Measurements from ENCODE around the gene CNTNAP1. TPM values are rescaled to one million over a fixed set of nuclear protein-coding genes. Genes with fewer than 3 reads are reported as not detected.
A peak's percentile ranks its signal among the peaks of the same experiment; 100 is the strongest.

Gene CNTNAP1
- total and polyA plus RNA-seq, 9 of the 15 experiments (the other 6 are each of a cell fraction or from before 2014, with no cell fraction given) = 0.10 to 1.8 (median 0.62) TPM

DNA sequence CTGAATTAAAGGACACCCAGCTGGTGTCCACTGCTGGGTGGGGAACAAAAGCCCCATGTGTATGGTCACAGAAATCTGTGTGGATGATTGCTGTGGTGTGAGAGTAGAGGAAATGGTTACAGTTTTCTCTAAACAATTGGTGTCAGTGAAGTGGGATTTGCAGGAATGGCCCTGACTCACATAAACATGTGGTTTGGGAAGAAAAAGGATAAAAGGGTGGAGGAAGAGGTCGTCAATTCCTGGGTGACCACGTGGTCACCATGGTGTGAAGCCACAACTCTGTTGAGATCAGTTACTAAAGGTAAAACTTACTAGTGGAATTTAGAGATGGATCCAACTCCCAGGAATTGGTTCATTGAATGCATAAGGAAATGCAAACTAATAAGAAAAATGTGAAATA lies 26.8 kb upstream of the CNTNAP1 start (continued):
- TF ChIP-seq, protein P1, sequence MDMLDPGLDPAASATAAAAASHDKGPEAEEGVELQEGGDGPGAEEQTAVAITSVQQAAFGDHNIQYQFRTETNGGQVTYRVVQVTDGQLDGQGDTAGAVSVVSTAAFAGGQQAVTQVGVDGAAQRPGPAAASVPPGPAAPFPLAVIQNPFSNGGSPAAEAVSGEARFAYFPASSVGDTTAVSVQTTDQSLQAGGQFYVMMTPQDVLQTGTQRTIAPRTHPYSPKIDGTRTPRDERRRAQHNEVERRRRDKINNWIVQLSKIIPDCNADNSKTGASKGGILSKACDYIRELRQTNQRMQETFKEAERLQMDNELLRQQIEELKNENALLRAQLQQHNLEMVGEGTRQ (CRISPR knock-in tag; IDR thresholded peaks at IDR 0.05) = peak; percentile 24; the same call in 1 of the 2 replicates
- TF ChIP-seq NCOR1 (IDR thresholded peaks at IDR 0.05) (no peak), L3MBTL2 (IDR thresholded peaks at IDR 0.05) (peak; percentile 93), KDM4B (IDR thresholded peaks at IDR 0.05; ENCODE audit: borderline replicate concordance in 2 of 2, low read depth in 1 of 2) (no peak), EP400 (IDR thresholded peaks at IDR 0.05) (no peak), ARID2 (IDR thresholded peaks at IDR 0.05) (no peak), ZNF717 (CRISPR knock-in tag; IDR thresholded peaks at IDR 0.05) (no peak), ZBTB7A (IDR thresholded peaks at IDR 0.05; ENCODE audit: borderline replicate concordance, control insufficient read depth, low read depth, low read length) (no peak), STAT5B (CRISPR knock-in tag; IDR thresholded peaks at IDR 0.05) (no peak), PHTF2 (CRISPR knock-in tag; IDR thresholded peaks at IDR 0.05) (no peak), RAD51 (IDR thresholded peaks at IDR 0.05; ENCODE audit: borderline replicate concordance, low read depth) (0 out of 2 replicates have a peak, but pooled peaks have one; percentile 26), E2F3 (CRISPR knock-in tag; IDR thresholded peaks at IDR 0.05) (no peak), ZNF507 (tag; conservative IDR thresholded peaks at IDR 0.05) (no peak), ZNF175 (CRISPR knock-in tag; IDR thresholded peaks at IDR 0.05; ENCODE audit: low read depth) (no peak)
- TF ChIP-seq, protein P2, sequence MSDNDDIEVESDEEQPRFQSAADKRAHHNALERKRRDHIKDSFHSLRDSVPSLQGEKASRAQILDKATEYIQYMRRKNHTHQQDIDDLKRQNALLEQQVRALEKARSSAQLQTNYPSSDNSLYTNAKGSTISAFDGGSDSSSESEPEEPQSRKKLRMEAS (CRISPR knock-in tag; IDR thresholded peaks at IDR 0.05) = no peak
- TF ChIP-seq, protein P3, sequence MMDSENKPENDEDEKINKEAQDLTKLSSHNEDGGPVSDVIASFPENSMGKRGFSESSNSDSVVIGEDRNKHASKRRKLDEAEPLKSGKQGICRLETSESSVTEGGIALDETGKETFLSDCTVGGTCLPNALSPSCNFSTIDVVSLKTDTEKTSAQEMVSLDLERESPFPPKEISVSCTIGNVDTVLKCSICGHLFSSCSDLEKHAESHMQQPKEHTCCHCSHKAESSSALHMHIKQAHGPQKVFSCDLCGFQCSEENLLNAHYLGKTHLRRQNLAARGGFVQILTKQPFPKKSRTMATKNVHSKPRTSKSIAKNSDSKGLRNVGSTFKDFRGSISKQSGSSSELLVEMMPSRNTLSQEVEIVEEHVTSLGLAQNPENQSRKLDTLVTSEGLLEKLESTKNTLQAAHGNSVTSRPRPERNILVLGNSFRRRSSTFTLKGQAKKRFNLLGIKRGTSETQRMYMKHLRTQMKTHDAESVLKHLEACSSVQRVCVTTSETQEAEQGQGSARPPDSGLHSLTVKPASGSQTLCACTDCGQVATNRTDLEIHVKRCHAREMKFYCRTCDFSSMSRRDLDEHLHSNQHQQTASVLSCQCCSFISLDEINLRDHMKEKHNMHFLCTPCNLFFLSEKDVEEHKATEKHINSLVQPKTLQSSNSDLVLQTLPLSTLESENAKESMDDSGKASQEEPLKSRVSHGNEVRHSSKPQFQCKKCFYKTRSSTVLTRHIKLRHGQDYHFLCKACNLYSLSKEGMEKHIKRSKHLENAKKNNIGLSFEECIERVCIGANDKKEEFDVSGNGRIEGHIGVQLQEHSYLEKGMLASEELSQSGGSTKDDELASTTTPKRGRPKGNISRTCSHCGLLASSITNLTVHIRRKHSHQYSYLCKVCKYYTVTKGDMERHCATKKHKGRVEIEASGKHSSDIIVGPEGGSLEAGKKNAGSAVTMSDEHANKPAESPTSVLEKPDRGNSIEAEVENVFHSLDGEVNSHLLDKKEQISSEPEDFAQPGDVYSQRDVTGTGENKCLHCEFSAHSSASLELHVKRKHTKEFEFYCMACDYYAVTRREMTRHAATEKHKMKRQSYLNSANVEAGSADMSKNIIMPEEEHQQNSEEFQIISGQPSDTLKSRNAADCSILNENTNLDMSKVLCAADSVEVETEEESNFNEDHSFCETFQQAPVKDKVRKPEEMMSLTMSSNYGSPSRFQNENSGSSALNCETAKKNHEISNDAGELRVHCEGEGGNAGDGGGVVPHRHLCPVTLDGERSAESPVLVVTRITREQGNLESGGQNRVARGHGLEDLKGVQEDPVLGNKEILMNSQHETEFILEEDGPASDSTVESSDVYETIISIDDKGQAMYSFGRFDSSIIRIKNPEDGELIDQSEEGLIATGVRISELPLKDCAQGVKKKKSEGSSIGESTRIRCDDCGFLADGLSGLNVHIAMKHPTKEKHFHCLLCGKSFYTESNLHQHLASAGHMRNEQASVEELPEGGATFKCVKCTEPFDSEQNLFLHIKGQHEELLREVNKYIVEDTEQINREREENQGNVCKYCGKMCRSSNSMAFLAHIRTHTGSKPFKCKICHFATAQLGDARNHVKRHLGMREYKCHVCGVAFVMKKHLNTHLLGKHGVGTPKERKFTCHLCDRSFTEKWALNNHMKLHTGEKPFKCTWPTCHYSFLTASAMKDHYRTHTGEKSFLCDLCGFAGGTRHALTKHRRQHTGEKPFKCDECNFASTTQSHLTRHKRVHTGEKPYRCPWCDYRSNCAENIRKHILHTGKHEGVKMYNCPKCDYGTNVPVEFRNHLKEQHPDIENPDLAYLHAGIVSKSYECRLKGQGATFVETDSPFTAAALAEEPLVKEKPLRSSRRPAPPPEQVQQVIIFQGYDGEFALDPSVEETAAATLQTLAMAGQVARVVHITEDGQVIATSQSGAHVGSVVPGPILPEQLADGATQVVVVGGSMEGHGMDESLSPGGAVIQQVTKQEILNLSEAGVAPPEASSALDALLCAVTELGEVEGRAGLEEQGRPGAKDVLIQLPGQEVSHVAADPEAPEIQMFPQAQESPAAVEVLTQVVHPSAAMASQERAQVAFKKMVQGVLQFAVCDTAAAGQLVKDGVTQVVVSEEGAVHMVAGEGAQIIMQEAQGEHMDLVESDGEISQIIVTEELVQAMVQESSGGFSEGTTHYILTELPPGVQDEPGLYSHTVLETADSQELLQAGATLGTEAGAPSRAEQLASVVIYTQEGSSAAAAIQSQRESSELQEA (IDR thresholded peaks at IDR 0.05; ENCODE audit: low read depth) = no peak
- TF ChIP-seq, protein P4, sequence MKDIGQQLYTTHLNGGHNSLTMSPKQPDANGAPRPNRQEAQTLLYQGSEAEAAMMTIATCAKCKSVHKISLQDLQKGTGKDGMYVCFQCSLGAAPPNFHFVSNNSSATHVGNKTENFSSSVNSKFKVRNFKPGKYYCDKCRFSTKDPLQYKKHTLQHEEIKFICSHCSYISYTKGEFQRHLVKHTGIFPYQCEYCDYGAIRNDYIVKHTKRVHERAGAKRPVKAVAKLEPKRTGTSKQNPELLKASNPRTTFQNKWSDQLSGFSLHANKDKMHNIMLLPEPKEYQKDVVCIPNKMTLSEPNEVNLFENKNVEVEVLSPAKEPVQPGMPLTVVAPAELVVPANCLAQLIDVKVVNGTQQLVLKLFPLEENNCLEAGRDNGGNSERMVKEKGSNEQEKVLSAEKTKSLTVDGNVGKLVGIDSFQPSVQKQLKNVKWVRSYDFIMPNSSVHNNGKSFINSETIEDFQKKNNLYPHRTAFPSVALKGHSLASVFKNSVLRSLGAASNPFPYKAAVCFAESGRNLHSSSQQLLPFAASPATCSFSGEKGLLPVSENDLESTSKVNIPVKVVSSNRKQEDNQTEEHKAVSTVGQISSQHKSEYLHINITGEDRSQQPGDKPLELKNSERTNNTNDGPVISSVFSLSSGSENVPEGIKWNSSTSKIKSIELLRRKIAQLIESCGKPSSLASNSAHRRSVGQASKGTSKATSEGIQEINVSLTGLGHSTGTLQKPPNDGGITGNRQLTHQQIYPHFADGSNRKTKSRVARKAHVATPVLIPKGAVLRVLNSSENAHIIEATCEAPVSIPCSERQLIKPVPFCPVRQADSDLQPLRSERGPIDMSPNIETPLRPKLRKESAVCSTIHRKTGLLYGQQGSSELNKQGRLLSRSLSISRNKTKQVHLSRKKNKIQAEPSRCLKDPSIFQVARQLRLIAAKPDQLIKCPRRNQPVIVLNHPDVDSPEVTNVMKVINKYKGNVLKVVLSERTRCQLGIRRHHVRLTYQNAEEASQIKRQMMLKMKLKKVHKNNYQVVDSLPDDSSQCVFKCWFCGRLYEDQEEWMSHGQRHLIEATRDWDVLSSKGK (CRISPR knock-in tag; IDR thresholded peaks at IDR 0.05) = no peak

Measured in K562 (cell line).